WTC11 (cell line): ENCODE results near the gene ZNF598. TPM values are rescaled to one million over a fixed set of nuclear protein-coding genes. Genes with fewer than 3 reads are reported as not detected.
"Not testable (repeated sequence)": the region's sequence is repeated elsewhere in the genome, so short reads cannot be mapped to it uniquely, and the experiment has no call there.

Experiments
- ATAC-seq: fragments of 200-7000 bp; cut with Tn5 transposase; 2 replicates; pipeline ENCODE4 v1.10.0; 2021; ENCODE audit warnings: mild to moderate bottlenecking, moderate library complexity
- CTCF ChIA-PET: fragments of 300-600 bp; sonication (Branson Sonifier 250); formaldehyde crosslinking; loops from one replicate; lab custom pipeline; 2021; ENCODE audit warnings: antibody characterized with exemption; lab: Charles Lee
- POLR2A ChIA-PET: fragments of 350-600 bp; sonication (Branson Sonifier 250); formaldehyde crosslinking; loops from one replicate; lab custom pipeline; 2021; ENCODE audit warnings: antibody characterized with exemption; lab: Charles Lee
- DNase-seq: peaks from one replicate; pipeline ENCODE4 v3.0.0; 2021; ENCODE audit warnings: low spot score
- H3K27ac Mint-ChIP-seq: 2 replicates; pipeline ENCODE4 v1.8.0; 2021; ENCODE audit warnings: mixed read lengths
- H3K27me3 Mint-ChIP-seq: 2 replicates; pipeline ENCODE4 v1.8.0; 2021; ENCODE audit warnings: low read depth, mild to moderate bottlenecking, moderate library complexity, mixed read lengths
- H3K36me3 Mint-ChIP-seq: 2 replicates; pipeline ENCODE4 v1.8.0; 2021; ENCODE audit warnings: mixed read lengths
- H3K4me1 Mint-ChIP-seq: 2 replicates; pipeline ENCODE4 v1.8.0; 2022; ENCODE audit warnings: mixed read lengths
- H3K4me3 Mint-ChIP-seq: 2 replicates; pipeline ENCODE4 v1.8.0; 2021; ENCODE audit warnings: mild to moderate bottlenecking, moderate library complexity, mixed read lengths
- H3K9me3 Mint-ChIP-seq: 2 replicates; pipeline ENCODE4 v1.8.0; 2021; ENCODE audit warnings: mixed read lengths
- AFF4 ChIP-seq: sonication (generic); formaldehyde crosslinking; IDR thresholded peaks from 2 replicates; pipeline ENCODE4 v1.8.1; 2023; ENCODE audit warnings: mild to moderate bottlenecking, missing genetic modification reagents, borderline replicate concordance
- ATF1 ChIP-seq: sonication (generic); formaldehyde crosslinking; IDR thresholded peaks from 2 replicates; pipeline ENCODE4 v1.8.1; 2023; ENCODE audit warnings: mild to moderate bottlenecking, moderate library complexity, missing genetic modification reagents
- ATF3 ChIP-seq: sonication (generic); formaldehyde crosslinking; conservative IDR thresholded peaks from 2 replicates; pipeline ENCODE4 v1.8.1; 2022; ENCODE audit warnings: mild to moderate bottlenecking, missing genetic modification reagents
- E2F5 ChIP-seq: sonication (generic); formaldehyde crosslinking; IDR thresholded peaks from 2 replicates; pipeline ENCODE4 v1.8.1; 2022; ENCODE audit warnings: mild to moderate bottlenecking, moderate library complexity, missing genetic modification reagents
- EMX1 ChIP-seq: fragments of 250-450 bp; sonication (Bioruptor Pico); IDR thresholded peaks from 2 replicates; pipeline ENCODE4 v1.8.0; 2021; ENCODE audit warnings: mild to moderate bottlenecking
- HMGA2 ChIP-seq: fragments of 250-450 bp; sonication (Bioruptor Pico); IDR thresholded peaks from 2 replicates; pipeline ENCODE4 v1.4.0; 2021; ENCODE audit warnings: mild to moderate bottlenecking, moderate library complexity
- IRF2 ChIP-seq: sonication (generic); formaldehyde crosslinking; IDR thresholded peaks from 2 replicates; pipeline ENCODE4 v1.8.0; 2022; ENCODE audit warnings: low read depth, missing genetic modification reagents, borderline replicate concordance
- MYBL2 ChIP-seq: sonication (generic); formaldehyde crosslinking; IDR thresholded peaks from 2 replicates; pipeline ENCODE4 v1.8.1; 2023; ENCODE audit warnings: mild to moderate bottlenecking, moderate library complexity, missing genetic modification reagents
- PRDM15 ChIP-seq: sonication (generic); formaldehyde crosslinking; IDR thresholded peaks from 2 replicates; pipeline ENCODE4 v1.8.0; 2022; ENCODE audit warnings: missing genetic modification reagents
- PREB ChIP-seq: sonication (generic); formaldehyde crosslinking; IDR thresholded peaks from 2 replicates; pipeline ENCODE4 v1.8.1; 2022; ENCODE audit warnings: mild to moderate bottlenecking, missing genetic modification reagents, moderate library complexity, borderline replicate concordance
- SOX15 ChIP-seq: fragments of 250-450 bp; sonication (Bioruptor Pico); IDR thresholded peaks from 2 replicates; pipeline ENCODE4 v1.9.0; 2021; ENCODE audit warnings: mild to moderate bottlenecking
- TEAD4 ChIP-seq: sonication (generic); formaldehyde crosslinking; IDR thresholded peaks from 2 replicates; pipeline ENCODE4 v1.8.0; 2022; ENCODE audit warnings: mild to moderate bottlenecking, missing genetic modification reagents
- ZNF121 ChIP-seq: sonication (generic); formaldehyde crosslinking; IDR thresholded peaks from 2 replicates; pipeline ENCODE4 v1.8.0; 2023; ENCODE audit warnings: missing genetic modification reagents
- ZNF416 ChIP-seq: fragments of 250-450 bp; sonication (Bioruptor Pico); IDR thresholded peaks from 2 replicates; pipeline ENCODE4 v1.9.0; 2021; ENCODE audit warnings: mild to moderate bottlenecking, inconsistent platforms
- total RNA-seq: library from RNA; stranded (reverse); gene quantifications from 3 replicates; pipeline ENCODE4 v1.2.3, GENCODE V29; 2021
- TF ChIP-seq, protein P1 (sequence below): sonication (generic); formaldehyde crosslinking; IDR thresholded peaks from 2 replicates; pipeline ENCODE4 v1.8.1; 2023; ENCODE audit warnings: mild to moderate bottlenecking, missing genetic modification reagents, moderate library complexity
- TF ChIP-seq, protein P2 (sequence below): sonication (generic); formaldehyde crosslinking; IDR thresholded peaks from 2 replicates; pipeline ENCODE4 v1.8.1; 2022; ENCODE audit warnings: low read depth, mild to moderate bottlenecking, moderate library complexity, missing genetic modification reagents, borderline replicate concordance

The ZNF598 gene
- total RNA-seq, 1 experiment from 2014 or later: 66.4 TPM

DNA sequence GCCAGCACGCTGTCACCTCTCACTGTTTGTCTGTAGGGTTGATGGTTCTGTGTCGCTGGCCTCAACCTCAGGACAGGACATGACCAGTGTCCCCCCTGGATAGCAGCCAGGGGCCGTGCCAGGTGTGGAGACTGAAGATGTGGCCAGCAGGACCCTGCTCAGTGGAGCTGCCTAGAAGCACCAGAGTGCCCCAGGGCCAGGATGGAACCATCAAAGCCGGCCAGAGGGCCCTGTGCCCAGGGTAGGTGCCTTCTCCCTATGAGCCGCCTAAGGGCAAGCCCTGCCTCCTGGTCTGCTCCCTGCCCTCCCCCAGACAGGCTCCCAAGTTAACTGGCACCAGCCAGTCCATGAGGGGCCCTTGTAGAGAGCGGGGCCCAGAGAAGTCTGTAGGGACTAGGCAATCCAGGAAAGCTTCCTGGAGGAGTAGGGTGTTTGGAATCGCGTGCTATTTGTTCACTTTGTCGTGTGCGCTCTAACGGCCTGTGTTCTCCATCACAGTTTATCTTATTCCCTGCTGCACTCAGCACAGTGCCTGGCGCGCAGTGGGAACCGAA lies 50.8 kb downstream of the ZNF598 start (continued):
- TF ChIP-seq, protein P1, sequence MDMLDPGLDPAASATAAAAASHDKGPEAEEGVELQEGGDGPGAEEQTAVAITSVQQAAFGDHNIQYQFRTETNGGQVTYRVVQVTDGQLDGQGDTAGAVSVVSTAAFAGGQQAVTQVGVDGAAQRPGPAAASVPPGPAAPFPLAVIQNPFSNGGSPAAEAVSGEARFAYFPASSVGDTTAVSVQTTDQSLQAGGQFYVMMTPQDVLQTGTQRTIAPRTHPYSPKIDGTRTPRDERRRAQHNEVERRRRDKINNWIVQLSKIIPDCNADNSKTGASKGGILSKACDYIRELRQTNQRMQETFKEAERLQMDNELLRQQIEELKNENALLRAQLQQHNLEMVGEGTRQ (CRISPR knock-in tag): no peak
- no peak for TF ChIP-seq ZNF416
- TF ChIP-seq PRDM15 (CRISPR knock-in tag): no peak
- TF ChIP-seq MYBL2 (CRISPR knock-in tag): no peak

DNA sequence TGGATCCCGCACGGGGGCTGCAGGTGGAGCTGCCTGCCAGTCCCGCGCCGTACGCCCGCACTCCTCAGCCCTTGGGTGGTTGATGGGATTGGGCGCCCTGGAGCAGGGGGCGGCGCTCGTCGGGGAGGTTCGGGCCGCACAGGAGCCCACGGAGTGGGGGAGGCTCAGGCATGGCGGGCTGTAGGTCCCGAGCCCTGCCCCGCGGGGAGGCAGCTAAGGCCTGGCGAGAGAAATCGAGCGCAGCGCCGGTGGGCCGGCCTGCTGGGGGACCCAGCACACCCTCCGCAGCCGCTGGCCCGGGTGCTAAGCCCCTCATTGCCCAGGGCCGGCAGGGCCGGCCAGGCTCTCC lies 51.5 kb downstream of the ZNF598 start:
- CTCF ChIA-PET: interaction anchor here (0.9 to 1.8 kb wide), 3 partner anchors 17 to 46 kb away, joined by 3 to 5 read pairs (median 4); no protein-coding TSS in a partner anchor
- Mint-ChIP-seq H3K36me3 (peaks cover 21% of the 10 kb centered on the region), H3K4me1 (peaks cover 27% of the 10 kb centered on the region)
- not testable (repeated sequence) for DNase-seq, ATAC-seq, H3K27ac Mint-ChIP-seq, H3K4me3 Mint-ChIP-seq, H3K9me3 Mint-ChIP-seq, H3K27me3 Mint-ChIP-seq
- POLR2A ChIA-PET: interaction anchor here (0.6 kb wide), 1 partner anchor 54 kb away, joined by 3 read pairs; no protein-coding TSS in a partner anchor

- H3K36me3 Mint-ChIP-seq: peaks cover 16% of the 10 kb centered on the region
- H3K9me3 Mint-ChIP-seq, H3K27me3 Mint-ChIP-seq, H3K27ac Mint-ChIP-seq, DNase-seq, H3K4me3 Mint-ChIP-seq, ATAC-seq: not testable (repeated sequence)
- ChIA-PET CTCF (interaction anchor here (0.9 to 1.8 kb wide), 3 partner anchors 16 to 46 kb away, joined by 3 to 5 read pairs (median 4); no protein-coding TSS in a partner anchor), POLR2A (interaction anchor here (0.6 kb wide), 1 partner anchor 55 kb away, joined by 3 read pairs; no protein-coding TSS in a partner anchor)
- peaks cover 25% of the 10 kb centered on the region for H3K4me1 Mint-ChIP-seq
Observed at GRCh38 chr16:1957434-1958142, 52.0 kb downstream of the ZNF598 start.

- CTCF ChIA-PET: interaction anchor here (0.9 to 3.8 kb wide), 3 partner anchors 12 to 187 kb away, joined by 3 to 29 read pairs (median 5); partner anchors contain the start of gene MSRB1
- H3K9me3 Mint-ChIP-seq: no peaks in the 10 kb centered on the region
- H3K4me1 Mint-ChIP-seq: peaks cover 4% of the 10 kb centered on the region
- DNase-seq (no peak), ATAC-seq (no peak)
- POLR2A ChIA-PET: no interaction called here
- H3K27ac Mint-ChIP-seq: no peak overlapping the region
- peaks cover 11% of the 10 kb centered on the region for H3K27me3 Mint-ChIP-seq
- H3K36me3 Mint-ChIP-seq: no peaks in the 10 kb centered on the region
- no peak overlapping the region for H3K4me3 Mint-ChIP-seq
- no peak for TF ChIP-seq EMX1 (CRISPR knock-in tag)
- TF ChIP-seq SOX15 (CRISPR knock-in tag): no peak
- no peak for TF ChIP-seq ZNF121
- TF ChIP-seq TEAD4 (CRISPR knock-in tag): no peak
- TF ChIP-seq E2F5: no peak
- TF ChIP-seq ATF3 (CRISPR knock-in tag): no peak
- TF ChIP-seq PREB (CRISPR knock-in tag): no peak
- no peak for TF ChIP-seq ATF1 (CRISPR knock-in tag)
- TF ChIP-seq, protein P2, sequence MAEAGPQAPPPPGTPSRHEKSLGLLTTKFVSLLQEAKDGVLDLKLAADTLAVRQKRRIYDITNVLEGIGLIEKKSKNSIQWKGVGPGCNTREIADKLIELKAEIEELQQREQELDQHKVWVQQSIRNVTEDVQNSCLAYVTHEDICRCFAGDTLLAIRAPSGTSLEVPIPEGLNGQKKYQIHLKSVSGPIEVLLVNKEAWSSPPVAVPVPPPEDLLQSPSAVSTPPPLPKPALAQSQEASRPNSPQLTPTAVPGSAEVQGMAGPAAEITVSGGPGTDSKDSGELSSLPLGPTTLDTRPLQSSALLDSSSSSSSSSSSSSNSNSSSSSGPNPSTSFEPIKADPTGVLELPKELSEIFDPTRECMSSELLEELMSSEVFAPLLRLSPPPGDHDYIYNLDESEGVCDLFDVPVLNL: no peak
- TF ChIP-seq AFF4 (CRISPR knock-in tag): no peak
- no peak for TF ChIP-seq ZNF416
- no peak for TF ChIP-seq IRF2 (CRISPR knock-in tag)
- no peak for TF ChIP-seq HMGA2 (CRISPR knock-in tag)
Observed at GRCh38 chr16:1953734-1954133, 55.9 kb downstream of the ZNF598 start.
